Left ventricle myocardium superior (tissue), 1 donor: Measurements from ENCODE around the gene MAFG. TPM values are rescaled to one million over a fixed set of nuclear protein-coding genes. Genes with fewer than 3 reads are reported as not detected.

Experiments
- ATAC-seq: fragments of 200-7000 bp; cut with Tn5 transposase; one replicate; pipeline ENCODE4 v1.9.1; 2020; ENCODE audit warnings: mild to moderate bottlenecking, moderate library complexity
- DNase-seq: peaks from one replicate; pipeline ENCODE4 v3.0.0-alpha.2; 2020
- intact Hi-C: fragments of 100-400 bp; cut with micrococcal nuclease; formaldehyde crosslinking; loops from one replicate; pipeline ENCODE4 v1.11.0; 2022
- total RNA-seq: library from RNA; stranded (reverse); fragmentation: NEBNext Ultra II Directional; extraction: Animal tissue kit (Norgen Biotek cat#: 25700); gene quantifications from one replicate; pipeline ENCODE4 v1.2.1, GENCODE V29; 2021
- donor health status: DM: no; HTN: yes; CAD: no; lungs with severe emphysema.

The MAFG gene
- total RNA-seq, 1 donor from 2014 or later: 27.5 TPM

DNA sequence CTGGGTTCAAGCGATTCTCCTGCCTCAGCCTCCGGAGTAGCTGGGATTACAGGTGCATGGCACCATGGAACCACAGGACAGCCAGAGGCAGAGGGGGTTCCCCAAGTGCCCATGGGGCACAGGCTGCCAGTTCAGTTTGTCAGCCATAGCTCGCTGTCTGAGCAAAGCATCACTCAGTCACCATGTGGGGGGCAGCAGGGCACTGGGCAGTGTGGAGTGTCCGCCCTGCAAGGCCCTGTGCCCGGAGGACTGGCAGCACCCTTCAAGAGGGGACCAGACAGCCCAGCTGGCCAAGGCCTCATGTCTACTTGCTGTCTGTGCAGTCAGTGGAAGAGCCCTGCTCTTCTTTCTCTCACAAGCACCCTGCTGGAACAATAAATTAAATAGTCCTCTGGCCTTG lies 42.6 kb downstream of the MAFG start:
- ATAC-seq (no peak), DNase-seq (no peak)
- intact Hi-C loops: no loop called here

DNA sequence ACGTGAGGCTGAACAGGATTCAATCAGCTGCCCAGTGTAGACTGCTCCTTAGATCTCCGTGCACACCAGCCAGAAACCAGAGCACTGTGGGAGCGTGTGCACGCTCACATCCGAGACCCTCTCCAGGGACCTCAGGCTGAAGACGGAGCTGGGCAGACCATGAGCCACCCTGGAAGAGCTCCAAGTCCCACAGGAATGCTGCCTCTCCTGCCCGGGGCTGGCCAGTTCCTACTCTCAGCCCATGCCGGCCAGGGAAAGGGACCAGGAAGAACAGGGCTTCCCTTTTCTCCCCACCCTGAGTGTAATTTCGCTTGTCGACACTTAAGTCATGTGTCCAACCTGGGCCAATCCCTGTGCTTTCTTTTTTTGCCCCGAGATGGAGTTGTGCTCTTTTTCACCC lies 43.0 kb downstream of the MAFG start:
- intact Hi-C loops: no loop called here
- no peak for DNase-seq
- ATAC-seq: peak; percentile 46

DNA sequence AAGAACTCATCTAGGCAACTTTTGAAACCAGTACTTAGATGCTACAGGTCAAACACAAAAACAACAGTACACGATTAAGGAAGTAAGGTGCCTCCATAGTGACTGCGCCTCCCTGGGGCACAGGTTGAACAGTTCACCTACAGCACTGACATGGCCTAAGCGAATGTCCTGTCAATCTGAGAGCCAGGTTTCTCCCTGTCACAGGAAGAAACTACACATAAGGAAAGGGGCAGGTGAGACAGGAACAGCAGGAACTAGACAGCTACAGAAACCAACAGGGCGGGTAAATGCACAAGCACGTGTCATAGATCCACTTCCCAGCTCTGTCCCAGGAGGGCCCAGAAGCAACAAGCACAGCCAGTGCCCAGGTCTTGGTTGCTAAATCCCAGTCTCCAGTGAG lies 48.4 kb downstream of the MAFG start:
- intact Hi-C loops: no loop called here
- ATAC-seq (no peak), DNase-seq (no peak)

DNA sequence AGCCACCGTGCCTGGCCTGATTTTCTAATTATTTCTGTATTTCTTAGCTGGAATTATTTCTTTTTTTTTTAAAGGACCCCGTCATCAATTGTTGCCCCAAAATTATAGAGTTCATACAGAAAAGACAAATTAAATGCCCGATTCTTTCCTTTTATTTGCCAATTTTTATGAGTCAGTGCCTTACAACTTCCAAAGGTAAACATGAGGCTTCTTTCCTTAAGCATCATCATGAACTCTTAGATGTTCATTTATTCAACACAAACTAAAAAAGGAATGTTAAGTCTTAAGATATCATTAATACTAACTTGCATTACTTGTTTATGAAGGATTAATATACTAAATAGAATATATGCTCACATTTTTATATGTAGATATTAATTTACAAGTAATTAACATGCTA lies 49.2 kb downstream of the MAFG start:
- intact Hi-C loops: no loop called here
- DNase-seq (no peak), ATAC-seq (no peak)

DNA sequence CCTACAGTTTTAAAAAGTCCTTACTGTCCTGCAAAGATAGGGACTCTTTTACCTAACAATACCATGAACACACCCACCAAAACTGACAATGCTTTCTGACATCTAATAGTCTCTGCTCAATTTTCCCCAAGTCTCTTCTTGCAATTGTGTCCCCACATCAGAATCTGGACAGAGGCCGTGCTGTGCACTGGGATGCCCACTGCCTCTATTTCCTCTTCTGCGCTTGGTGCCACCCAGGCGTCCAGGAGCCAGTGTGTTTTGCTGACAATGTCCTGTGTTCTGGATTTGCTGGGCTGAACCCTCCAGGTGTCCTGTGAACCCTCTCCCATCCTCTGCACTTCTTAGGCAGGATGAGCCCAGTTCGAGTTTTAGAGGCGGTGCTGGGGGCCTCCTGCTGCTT lies 50.0 kb downstream of the MAFG start:
- DNase-seq (no peak), ATAC-seq (no peak)
- intact Hi-C loops: no loop called here

DNA sequence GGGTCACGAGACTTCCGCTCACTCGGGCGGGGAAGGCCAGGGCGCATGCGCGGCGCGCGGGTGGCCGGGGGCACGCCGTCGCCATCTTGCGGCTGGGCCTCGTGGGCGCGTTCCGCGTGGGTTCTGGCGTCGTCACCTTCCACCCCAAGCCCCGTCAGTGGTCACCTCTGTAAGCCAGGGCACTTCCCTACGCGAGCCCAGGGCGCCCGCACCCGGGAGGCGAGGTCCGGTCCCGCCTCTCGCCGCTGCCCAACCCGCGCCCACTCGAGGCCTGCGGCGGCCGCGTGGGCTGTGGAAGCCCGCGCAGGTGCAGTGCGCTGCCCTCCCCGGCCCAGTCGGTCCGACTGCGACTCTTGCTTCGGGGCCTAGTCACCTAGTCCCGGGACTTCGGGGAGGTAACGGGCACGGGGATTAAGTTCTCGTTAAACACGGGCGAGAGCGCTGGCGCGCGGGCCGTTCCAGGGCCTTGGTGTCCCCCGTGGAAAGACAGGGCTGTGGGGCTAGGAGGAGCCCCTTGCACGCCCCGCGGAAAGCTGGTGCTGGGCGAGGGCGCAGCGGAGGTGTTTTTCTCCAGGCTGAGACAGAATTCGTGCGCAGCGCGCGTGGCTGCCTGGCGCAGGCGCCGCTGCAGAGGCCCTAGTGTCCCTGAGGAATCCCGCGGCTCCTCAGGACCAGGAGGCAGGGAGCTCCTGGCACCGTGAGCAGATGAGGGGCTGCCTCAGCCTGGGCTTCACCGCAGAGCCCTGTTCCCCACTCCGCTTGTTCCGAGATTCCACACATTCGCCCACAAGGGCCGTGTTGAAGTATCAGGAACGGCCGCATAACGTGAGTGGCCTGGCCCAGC lies 55.9 kb downstream of the MAFG start:
- DNase-seq (peak; percentile 98), ATAC-seq (peak; percentile 53)
- intact Hi-C loops: no loop called here

DNA sequence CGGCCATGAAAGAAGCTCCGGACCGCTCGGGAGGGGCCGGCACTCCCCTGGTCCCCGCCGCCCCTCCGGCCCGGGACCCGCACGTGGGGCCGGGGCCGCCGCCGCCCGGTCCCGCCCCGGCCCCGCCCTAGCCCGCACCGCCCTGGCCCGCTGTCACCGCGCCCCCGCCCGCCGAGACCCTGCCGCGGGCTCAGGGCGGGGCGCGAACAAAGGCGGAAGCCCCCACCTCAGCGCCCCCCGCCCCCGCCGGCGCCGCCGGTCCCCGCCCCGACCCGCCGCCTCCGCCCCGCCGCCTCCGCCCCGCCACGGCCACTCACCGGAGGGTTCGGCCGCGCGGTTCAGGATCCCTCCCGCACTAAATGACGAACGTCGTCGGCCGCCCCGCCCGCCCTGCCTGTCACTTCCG lies 56.6 kb downstream of the MAFG start, which contains the start of gene ARHGDIA:
ARHGDIA (minus strand) TSS at position 357 of the 406 bp plus-strand sequence. CDS start 1,407 bp downstream, outside the sequence.
- ATAC-seq: peak; percentile 75
- DNase-seq: no peak

DNA sequence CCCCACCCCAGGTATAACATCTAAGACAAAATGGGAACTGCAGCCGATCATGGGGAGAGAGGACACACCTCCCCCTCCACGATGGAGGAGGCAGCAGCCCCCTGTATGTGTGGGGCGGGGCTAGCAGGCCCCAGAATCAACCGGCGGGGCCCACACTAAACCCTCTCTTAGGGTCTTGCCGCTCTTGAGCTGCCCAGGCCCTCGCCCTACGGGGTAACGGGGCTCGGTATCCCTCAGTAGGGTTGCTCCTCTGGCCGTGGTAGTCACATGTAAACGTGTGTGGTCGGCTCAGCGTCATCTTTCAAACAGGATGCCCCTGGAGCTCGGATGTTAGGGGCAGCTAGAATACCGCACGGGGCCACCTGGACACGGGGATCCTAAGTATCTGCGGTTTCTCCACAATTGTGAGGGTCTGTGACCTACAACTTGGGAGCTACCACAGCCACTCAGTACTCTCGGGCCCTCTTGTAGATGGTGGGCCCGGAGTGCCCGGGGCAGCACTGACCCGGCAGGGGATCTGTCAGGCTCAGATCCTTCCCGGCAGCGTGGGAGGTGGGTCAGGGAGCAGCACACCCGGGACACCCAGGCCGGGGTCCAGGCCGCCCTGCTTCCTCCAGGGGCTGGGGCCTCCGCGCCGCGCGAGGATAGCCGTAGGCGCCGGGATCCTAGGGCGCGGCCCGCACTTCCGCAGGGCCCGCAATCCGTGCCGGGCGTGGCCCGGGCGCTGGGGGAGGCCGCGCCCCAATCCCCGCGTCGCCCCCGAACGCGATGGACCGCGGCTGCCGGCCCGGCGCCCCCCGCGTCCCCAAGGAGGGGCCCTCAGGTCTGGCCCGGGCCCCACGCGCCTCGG lies 57.2 kb downstream of the MAFG start:
- ATAC-seq: peak; percentile 2
- intact Hi-C loops: no loop called here

More for the DNA sequence above, 56.6 kb downstream of the MAFG start, which contains the start of gene ARHGDIA:
- intact Hi-C loops: no loop called here

DNA sequence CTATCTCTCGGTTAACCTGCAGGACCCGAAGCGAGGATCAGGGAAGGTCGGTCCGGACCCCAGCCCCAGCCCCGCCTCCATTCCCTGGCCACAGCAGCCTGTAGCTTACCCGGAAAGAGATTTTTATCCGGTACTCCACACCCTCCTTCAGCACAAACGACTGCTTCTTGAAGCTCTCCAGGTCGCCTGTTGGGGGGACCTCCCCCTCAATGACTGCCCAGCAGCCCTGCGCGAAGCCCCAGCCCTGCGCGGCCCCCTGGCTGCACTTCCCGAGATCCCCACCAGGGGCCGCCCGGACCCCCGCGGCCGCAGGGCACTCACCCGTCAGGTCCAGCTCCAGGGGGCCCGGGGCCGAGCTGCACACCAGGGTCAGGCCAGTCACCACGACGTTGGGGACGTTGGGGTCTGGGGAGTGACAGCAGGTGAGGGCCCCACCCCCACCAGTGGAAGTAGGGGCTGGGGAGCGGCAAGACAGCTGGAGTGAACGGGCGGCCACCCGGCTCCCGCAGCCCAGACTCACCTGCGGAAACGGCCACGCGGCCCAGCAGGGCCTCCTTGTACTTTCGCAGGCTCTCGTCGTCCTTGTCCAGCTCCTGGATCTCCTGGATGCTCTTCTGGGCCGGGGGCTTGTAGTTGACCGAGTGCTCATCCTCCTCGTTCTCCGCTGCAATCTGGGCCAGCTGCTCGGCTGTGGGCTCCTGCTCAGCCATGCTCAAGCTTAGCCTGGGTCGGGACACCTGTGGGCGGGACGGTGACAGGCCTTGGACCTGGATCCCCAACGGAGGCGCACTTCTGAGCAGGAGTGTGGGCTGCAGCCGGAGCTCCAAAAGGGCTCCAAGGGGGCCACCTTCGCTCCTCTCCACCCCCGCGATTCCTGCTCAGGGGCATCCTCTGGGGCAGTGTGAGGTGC lies 58.1 kb downstream of the MAFG start:
- DNase-seq: peak; percentile 65
- intact Hi-C loops: no loop called here
- peak; percentile 23 for ATAC-seq

More for the DNA sequence above, 57.2 kb downstream of the MAFG start:
- DNase-seq: peak; percentile 64

DNA sequence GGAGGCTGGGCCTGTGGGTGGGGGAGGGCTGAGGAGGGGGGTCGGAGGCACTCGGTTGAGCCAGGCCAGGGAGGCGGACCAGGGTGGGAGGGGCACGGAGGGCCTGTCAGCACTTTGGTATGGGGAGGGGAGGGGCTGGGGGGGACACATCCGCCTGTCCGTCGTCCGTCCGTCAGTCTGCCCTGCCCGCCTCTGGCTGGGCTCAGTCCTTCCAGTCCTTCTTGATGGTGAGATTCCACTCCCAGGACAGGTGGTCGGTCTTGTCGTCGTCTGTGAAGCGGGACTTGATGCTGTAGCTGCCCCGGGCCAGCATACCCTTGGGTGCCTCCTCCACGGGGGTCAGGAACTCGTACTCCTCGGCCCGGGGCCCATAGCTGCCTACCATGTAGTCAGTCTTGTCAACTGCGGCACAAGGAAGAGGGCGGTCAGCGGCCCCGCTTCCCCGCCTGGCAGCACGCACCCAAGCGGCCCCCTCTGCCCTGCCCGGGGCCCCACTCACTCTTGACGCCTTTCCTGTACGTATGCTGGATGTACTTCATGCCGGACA lies 58.8 kb downstream of the MAFG start:
- intact Hi-C loops: no loop called here
- DNase-seq (peak; percentile 49), ATAC-seq (peak; percentile 0)

Other genes with a start within 250 kb of the MAFG start
- 12.0 TPM for gene ARL16, start 243.9 kb downstream of the MAFG start, total RNA-seq
- gene HGS, start 243.7 kb downstream of the MAFG start, total RNA-seq: 42.1 TPM
- gene MRPL12, start 224.4 kb downstream of the MAFG start, total RNA-seq: 184 TPM
- 8.6 TPM for gene SLC25A10, start 215.5 kb downstream of the MAFG start, total RNA-seq
- not detected for gene GCGR, start 123.6 kb downstream of the MAFG start, total RNA-seq
- gene MCRIP1, start 94.4 kb downstream of the MAFG start, total RNA-seq: 103 TPM
- 0.67 TPM for gene PPP1R27, start 92.7 kb downstream of the MAFG start, total RNA-seq
- 362 TPM for gene P4HB, start 67.2 kb downstream of the MAFG start, total RNA-seq
- 114 TPM for gene ARHGDIA, start 56.4 kb downstream of the MAFG start, total RNA-seq
- 32.0 TPM for gene ALYREF, start 36.1 kb downstream of the MAFG start, total RNA-seq
- 173 TPM for gene ANAPC11, start 36.0 kb downstream of the MAFG start, total RNA-seq
- gene NPB, start 25.5 kb downstream of the MAFG start, total RNA-seq: 0.69 TPM
- gene PCYT2, start 16.3 kb downstream of the MAFG start, total RNA-seq: 28.4 TPM
- gene SIRT7, start 9.6 kb downstream of the MAFG start, total RNA-seq: 6.3 TPM
- gene PYCR1, start 9.6 kb upstream of the MAFG start, total RNA-seq: 4.0 TPM
- gene MYADML2, start 19.5 kb upstream of the MAFG start, total RNA-seq: 4.0 TPM
- 0.52 TPM for gene NOTUM, start 33.5 kb upstream of the MAFG start, total RNA-seq
- 25.4 TPM for gene ASPSCR1, start 49.9 kb upstream of the MAFG start, total RNA-seq
- 27.0 TPM for gene CENPX, start 95.1 kb upstream of the MAFG start, total RNA-seq
- 6.3 TPM for gene LRRC45, start 95.6 kb upstream of the MAFG start, total RNA-seq
- 1.8 TPM for gene RAC3, start 103.9 kb upstream of the MAFG start, total RNA-seq
- 177 TPM for gene DCXR, start 110.0 kb upstream of the MAFG start, total RNA-seq
- 21.8 TPM for gene RFNG, start 124.1 kb upstream of the MAFG start, total RNA-seq
- 90.6 TPM for gene GPS1, start 124.2 kb upstream of the MAFG start, total RNA-seq
- gene DUS1L, start 138.1 kb upstream of the MAFG start, total RNA-seq: 67.7 TPM
- gene FASN, start 170.5 kb upstream of the MAFG start, total RNA-seq: 17.0 TPM